ENCODE measurements around the gene FZD4. TPM values are rescaled to one million over a fixed set of nuclear protein-coding genes. Genes with fewer than 3 reads are reported as not detected.

FZD4 gene
- polyA plus RNA-seq, 3 donors = 0.05 TPM; not detected in 2

DNA sequence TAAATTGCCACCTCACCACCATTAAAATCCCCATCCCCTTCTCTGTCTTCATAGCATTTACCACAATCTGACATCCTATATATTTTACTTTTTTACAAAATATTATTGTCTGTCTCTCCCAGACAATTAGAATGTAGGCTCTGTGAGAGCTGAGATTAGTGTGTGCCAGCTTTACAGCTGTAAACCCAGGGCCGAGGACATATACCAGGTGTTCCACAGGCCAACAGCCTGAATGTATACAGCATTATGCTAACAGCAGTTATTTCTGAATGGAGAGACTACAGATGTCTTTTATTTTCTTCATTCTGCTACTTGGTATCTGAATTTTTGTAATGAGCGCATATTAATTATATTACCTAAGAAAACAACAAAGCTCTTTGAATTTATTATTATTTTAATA, 36.7 kb downstream of the FZD4 start:
- Mint-ChIP-seq H3K27ac (no peak overlapping the region), H3K4me1 (no peaks in the 10 kb centered on the region)
- no peak overlapping the region for H3K4me2 ChIP-seq (replicated peaks; ENCODE audit: extremely low read depth, low read length, poor library complexity, severe bottlenecking)

DNA sequence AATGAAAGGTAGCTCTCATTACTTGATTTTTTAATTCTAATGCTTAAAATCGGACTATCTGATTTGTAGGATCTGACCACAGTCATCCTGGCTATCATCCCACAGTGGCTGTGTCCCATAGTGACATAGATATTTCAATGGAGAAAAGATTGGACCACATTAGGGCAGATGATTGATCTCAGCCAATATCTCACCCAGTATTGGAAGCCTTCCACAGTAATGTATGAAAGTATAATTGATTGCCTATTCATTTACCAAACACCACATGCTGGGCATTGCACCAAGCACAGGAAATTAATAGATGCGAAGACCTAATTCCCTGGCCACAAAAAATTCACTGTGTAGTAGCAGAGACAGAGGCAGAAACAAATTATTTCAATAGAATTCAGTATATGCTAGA, 37.6 kb downstream of the FZD4 start:
- H3K9me3 Mint-ChIP-seq = peaks cover 0 to 2% (median 0%) of the 10 kb centered on the region in 7 donors
- H3K27me3 Mint-ChIP-seq (ENCODE audit: low read depth in 3 of 3) = peaks cover 0 to 4% (median 0%) of the 10 kb centered on the region in 3 donors
- DNase-seq = no peak
- no peaks in the 10 kb centered on the region for H3K36me3 Mint-ChIP-seq
- Histone ChIP-seq H3K79me2 (ENCODE audit: insufficient read depth, low read length) (no peaks in the 10 kb centered on the region), H3K4me2 (replicated peaks; ENCODE audit: extremely low read depth, low read length, poor library complexity, severe bottlenecking) (no peak overlapping the region), H3K36me3 (replicated peaks in 1 of 2; ENCODE audit: control insufficient read depth in 1 of 2, insufficient read depth in 2 of 2, low read length in 2 of 2) (no peaks in the 10 kb centered on the region), H3K9me3 (replicated peaks in 1 of 2; ENCODE audit: control insufficient read depth in 1 of 2, insufficient read depth in 1 of 2, low read length in 2 of 2) (no peaks in the 10 kb centered on the region), H3K4me1 (ENCODE audit: control insufficient read depth in 1 of 2, insufficient read depth in 2 of 2, low read length in 2 of 2) (no peaks in the 10 kb centered on the region), H3K9ac (ENCODE audit: insufficient read depth, low read length, poor library complexity, severe bottlenecking) (no peak overlapping the region), H3K27me3 (ENCODE audit: control insufficient read depth in 2 of 2, insufficient read depth in 2 of 2, low read length in 2 of 2) (no peaks in the 10 kb centered on the region), H2AFZ (ENCODE audit: insufficient read depth, low read depth, low read length, poor library complexity, severe bottlenecking) (no peak overlapping the region), H3K4me3 (replicated peaks in 1 of 3; ENCODE audit: low read depth in 2 of 3, low read length in 3 of 3) (no peak overlapping the region), H4K20me1 (ENCODE audit: insufficient read depth, low read length) (no peaks in the 10 kb centered on the region), H3K27ac (ENCODE audit: low read depth in 1 of 2, low read length in 2 of 2) (no peak overlapping the region)
- WGBS (ENCODE audit: insufficient coverage) = no CpG with 5 or more reads among the region's 2 CpGs
- H3K4me1 Mint-ChIP-seq = no peaks in the 10 kb centered on the region
- no peak overlapping the region for H3K27ac Mint-ChIP-seq
- no peak overlapping the region for H3K4me3 Mint-ChIP-seq
- intact Hi-C loops (cut with micrococcal nuclease) = no loop called here
- TF ChIP-seq, protein P1, sequence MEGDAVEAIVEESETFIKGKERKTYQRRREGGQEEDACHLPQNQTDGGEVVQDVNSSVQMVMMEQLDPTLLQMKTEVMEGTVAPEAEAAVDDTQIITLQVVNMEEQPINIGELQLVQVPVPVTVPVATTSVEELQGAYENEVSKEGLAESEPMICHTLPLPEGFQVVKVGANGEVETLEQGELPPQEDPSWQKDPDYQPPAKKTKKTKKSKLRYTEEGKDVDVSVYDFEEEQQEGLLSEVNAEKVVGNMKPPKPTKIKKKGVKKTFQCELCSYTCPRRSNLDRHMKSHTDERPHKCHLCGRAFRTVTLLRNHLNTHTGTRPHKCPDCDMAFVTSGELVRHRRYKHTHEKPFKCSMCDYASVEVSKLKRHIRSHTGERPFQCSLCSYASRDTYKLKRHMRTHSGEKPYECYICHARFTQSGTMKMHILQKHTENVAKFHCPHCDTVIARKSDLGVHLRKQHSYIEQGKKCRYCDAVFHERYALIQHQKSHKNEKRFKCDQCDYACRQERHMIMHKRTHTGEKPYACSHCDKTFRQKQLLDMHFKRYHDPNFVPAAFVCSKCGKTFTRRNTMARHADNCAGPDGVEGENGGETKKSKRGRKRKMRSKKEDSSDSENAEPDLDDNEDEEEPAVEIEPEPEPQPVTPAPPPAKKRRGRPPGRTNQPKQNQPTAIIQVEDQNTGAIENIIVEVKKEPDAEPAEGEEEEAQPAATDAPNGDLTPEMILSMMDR (IDR thresholded peaks at IDR 0.05) = no peak

More for the DNA sequence above, 36.7 kb downstream of the FZD4 start:
- Histone ChIP-seq H3K4me1 (ENCODE audit: control insufficient read depth in 1 of 2, insufficient read depth in 2 of 2, low read length in 2 of 2) (no peaks in the 10 kb centered on the region), H2AFZ (ENCODE audit: insufficient read depth, low read depth, low read length, poor library complexity, severe bottlenecking) (no peak overlapping the region), H3K9me3 (replicated peaks in 1 of 2; ENCODE audit: control insufficient read depth in 1 of 2, insufficient read depth in 1 of 2, low read length in 2 of 2) (no peaks in the 10 kb centered on the region), H4K20me1 (ENCODE audit: insufficient read depth, low read length) (no peaks in the 10 kb centered on the region), H3K9ac (ENCODE audit: insufficient read depth, low read length, poor library complexity, severe bottlenecking) (no peak overlapping the region), H3K79me2 (ENCODE audit: insufficient read depth, low read length) (no peaks in the 10 kb centered on the region), H3K4me3 (replicated peaks in 1 of 3; ENCODE audit: low read depth in 2 of 3, low read length in 3 of 3) (no peak overlapping the region), H3K27ac (ENCODE audit: low read depth in 1 of 2, low read length in 2 of 2) (no peak overlapping the region), H3K27me3 (ENCODE audit: control insufficient read depth in 2 of 2, insufficient read depth in 2 of 2, low read length in 2 of 2) (no peaks in the 10 kb centered on the region), H3K36me3 (replicated peaks in 1 of 2; ENCODE audit: control insufficient read depth in 1 of 2, insufficient read depth in 2 of 2, low read length in 2 of 2) (no peaks in the 10 kb centered on the region)
- TF ChIP-seq, protein P1 (IDR thresholded peaks at IDR 0.05) = no peak
- H3K4me3 Mint-ChIP-seq = no peak overlapping the region
- intact Hi-C loops (cut with micrococcal nuclease) = no loop called here
- no peak for DNase-seq
- H3K9me3 Mint-ChIP-seq = peaks cover 0 to 2% (median 0%) of the 10 kb centered on the region in 7 donors
- H3K36me3 Mint-ChIP-seq = no peaks in the 10 kb centered on the region
- no CpG with 5 or more reads among the region's 2 CpGs for WGBS (ENCODE audit: insufficient coverage)
- peaks cover 0 to 4% (median 0%) of the 10 kb centered on the region in 3 donors for H3K27me3 Mint-ChIP-seq (ENCODE audit: low read depth in 3 of 3)
